ENCODE data around the gene ERCC2.

ERCC2 gene

GRCh38 chr19:45368127-45368526 lies 2.2 kb downstream of the ERCC2 start:
- TF ChIP-seq USF1 (IDR thresholded peaks at IDR 0.05) (no peak), MAX (IDR thresholded peaks at IDR 0.05) (no peak), TEAD4 (IDR thresholded peaks at IDR 0.05) (no peak), CREB1 (IDR thresholded peaks at IDR 0.05; ENCODE audit: low read depth) (no peak), TCF12 (IDR thresholded peaks at IDR 0.05; ENCODE audit: low read depth) (no peak), NFIC (IDR thresholded peaks at IDR 0.05) (no peak), CEBPB (IDR thresholded peaks at IDR 0.05) (no peak), EP300 (IDR thresholded peaks at IDR 0.05; ENCODE audit: borderline replicate concordance) (no peak), YY1 (IDR thresholded peaks at IDR 0.05; ENCODE audit: low read depth) (no peak), EGR1 (IDR thresholded peaks at IDR 0.05) (no peak), FOXM1 (IDR thresholded peaks at IDR 0.05; ENCODE audit: borderline replicate concordance, low read depth) (no peak), REST (IDR thresholded peaks at IDR 0.05; ENCODE audit: low read depth) (no peak), ZBTB7A (IDR thresholded peaks at IDR 0.05; ENCODE audit: low read depth) (no peak), TAF1 (IDR thresholded peaks at IDR 0.05; ENCODE audit: low read depth) (no peak), RAD21 (IDR thresholded peaks at IDR 0.05; ENCODE audit: low read depth) (no peak)

- no peak for TF ChIP-seq CREB1 (IDR thresholded peaks at IDR 0.05; ENCODE audit: low read depth)
- TF ChIP-seq TCF12 (IDR thresholded peaks at IDR 0.05; ENCODE audit: low read depth), result no peak
- TF ChIP-seq CEBPB (IDR thresholded peaks at IDR 0.05), result no peak
- TF ChIP-seq FOXM1 (IDR thresholded peaks at IDR 0.05; ENCODE audit: borderline replicate concordance, low read depth), result no peak
- TF ChIP-seq MAX (IDR thresholded peaks at IDR 0.05), result no peak
- no peak for TF ChIP-seq USF1 (IDR thresholded peaks at IDR 0.05)
- TF ChIP-seq NFIC (IDR thresholded peaks at IDR 0.05), result no peak
- no peak for TF ChIP-seq YY1 (IDR thresholded peaks at IDR 0.05; ENCODE audit: low read depth)
- no peak for TF ChIP-seq TEAD4 (IDR thresholded peaks at IDR 0.05)
- TF ChIP-seq TAF1 (IDR thresholded peaks at IDR 0.05; ENCODE audit: low read depth), result no peak
Observed at GRCh38 chr19:45364696-45365095, 5.7 kb downstream of the ERCC2 start.

- TF ChIP-seq YY1 (IDR thresholded peaks at IDR 0.05; ENCODE audit: low read depth), result no peak
- no peak for TF ChIP-seq ZBTB7A (IDR thresholded peaks at IDR 0.05; ENCODE audit: low read depth)
- no peak for TF ChIP-seq TAF1 (IDR thresholded peaks at IDR 0.05; ENCODE audit: low read depth)
- no peak for TF ChIP-seq FOXM1 (IDR thresholded peaks at IDR 0.05; ENCODE audit: borderline replicate concordance, low read depth)
- no peak for TF ChIP-seq USF1 (IDR thresholded peaks at IDR 0.05)
Observed at GRCh38 chr19:45363861-45364459, 6.4 kb downstream of the ERCC2 start.

GRCh38 chr19:45362291-45362690 lies 8.1 kb downstream of the ERCC2 start:
- TF ChIP-seq CREB1 (IDR thresholded peaks at IDR 0.05; ENCODE audit: low read depth) (no peak), FOXM1 (IDR thresholded peaks at IDR 0.05; ENCODE audit: borderline replicate concordance, low read depth) (no peak), TAF1 (IDR thresholded peaks at IDR 0.05; ENCODE audit: low read depth) (no peak), EGR1 (IDR thresholded peaks at IDR 0.05) (no peak)

- TF ChIP-seq CEBPB (IDR thresholded peaks at IDR 0.05) (no peak), NFIC (IDR thresholded peaks at IDR 0.05) (no peak), ZBTB7A (IDR thresholded peaks at IDR 0.05; ENCODE audit: low read depth) (no peak), TEAD4 (IDR thresholded peaks at IDR 0.05) (no peak), TCF12 (IDR thresholded peaks at IDR 0.05; ENCODE audit: low read depth) (no peak), FOXM1 (IDR thresholded peaks at IDR 0.05; ENCODE audit: borderline replicate concordance, low read depth) (no peak), RAD21 (IDR thresholded peaks at IDR 0.05; ENCODE audit: low read depth) (no peak), USF1 (IDR thresholded peaks at IDR 0.05) (no peak), MAX (IDR thresholded peaks at IDR 0.05) (no peak), CREB1 (IDR thresholded peaks at IDR 0.05; ENCODE audit: low read depth) (no peak), EGR1 (IDR thresholded peaks at IDR 0.05) (no peak), TAF1 (IDR thresholded peaks at IDR 0.05; ENCODE audit: low read depth) (no peak)
Observed at GRCh38 chr19:45361608-45362007, 8.8 kb downstream of the ERCC2 start.

- no peak for TF ChIP-seq TEAD4 (IDR thresholded peaks at IDR 0.05)
- TF ChIP-seq RAD21 (IDR thresholded peaks at IDR 0.05; ENCODE audit: low read depth), result no peak
- no peak for TF ChIP-seq TAF1 (IDR thresholded peaks at IDR 0.05; ENCODE audit: low read depth)
- TF ChIP-seq CEBPB (IDR thresholded peaks at IDR 0.05), result no peak
- no peak for TF ChIP-seq REST (IDR thresholded peaks at IDR 0.05; ENCODE audit: low read depth)
- no peak for TF ChIP-seq CREB1 (IDR thresholded peaks at IDR 0.05; ENCODE audit: low read depth)
- TF ChIP-seq EGR1 (IDR thresholded peaks at IDR 0.05), result no peak
- no peak for TF ChIP-seq NFIC (IDR thresholded peaks at IDR 0.05)
- TF ChIP-seq USF1 (IDR thresholded peaks at IDR 0.05), result no peak
- no peak for TF ChIP-seq MAX (IDR thresholded peaks at IDR 0.05)
Observed at GRCh38 chr19:45358213-45358792, 12.1 kb downstream of the ERCC2 start.
